Nephron progenitor cell (in vitro differentiated cells): ENCODE data around the gene C16orf96.

Experiments used
- DNase-seq: peaks from one replicate; pipeline ENCODE4 v3.0.0; 2021
- H3K27ac Mint-ChIP-seq: 2 replicates; pipeline ENCODE4 v1.8.0; 2021; ENCODE audit warnings: mild to moderate bottlenecking, moderate library complexity, mixed read lengths
- H3K27me3 Mint-ChIP-seq: 2 replicates; pipeline ENCODE4 v1.8.0; 2021; ENCODE audit warnings: mild to moderate bottlenecking, low read depth, mixed read lengths; ENCODE audit not compliant: poor library complexity
- H3K36me3 Mint-ChIP-seq: 2 replicates; pipeline ENCODE4 v1.8.0; 2021; ENCODE audit warnings: low read depth, mixed read lengths
- H3K4me1 Mint-ChIP-seq: 2 replicates; pipeline ENCODE4 v1.8.0; 2021; ENCODE audit warnings: mixed read lengths
- H3K4me3 Mint-ChIP-seq: 2 replicates; pipeline ENCODE4 v1.8.0; 2021; ENCODE audit warnings: mild to moderate bottlenecking, moderate library complexity, mixed read lengths
- H3K9me3 Mint-ChIP-seq: 2 replicates; pipeline ENCODE4 v1.8.0; 2021; ENCODE audit warnings: mild to moderate bottlenecking, moderate library complexity, mixed read lengths
- TF ChIP-seq, protein P1 (sequence below): fragments of 200-600 bp; sonication (generic); IDR thresholded peaks from 2 replicates; pipeline ENCODE4 v1.5.0; 2021; ENCODE audit warnings: antibody characterized with exemption

Gene C16orf96

DNA sequence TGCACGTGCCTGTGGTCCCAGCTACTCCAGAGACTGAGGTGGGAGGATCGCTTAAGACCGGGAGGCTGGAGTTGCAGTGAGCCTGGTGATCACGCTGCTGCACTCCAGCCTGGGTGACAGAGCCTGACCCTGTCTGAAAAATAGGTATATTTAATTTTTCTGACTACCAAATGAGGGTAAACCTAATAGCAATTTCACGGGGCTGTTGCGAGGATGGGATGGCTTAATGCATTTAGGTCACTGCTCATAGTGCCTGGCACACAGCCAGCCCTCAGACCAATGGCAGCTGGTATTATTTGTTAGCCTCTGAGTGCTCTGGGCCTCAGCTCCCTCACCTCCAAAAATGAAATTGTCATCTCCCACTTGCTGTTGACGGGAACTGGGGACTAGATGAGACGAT lies 11.7 kb upstream of the C16orf96 start:
- Mint-ChIP-seq H3K27me3 (peaks cover 22% of the 10 kb centered on the region), H3K36me3 (peaks cover 16% of the 10 kb centered on the region), H3K4me3 (no peak overlapping the region), H3K9me3 (peaks cover 22% of the 10 kb centered on the region), H3K4me1 (peaks cover 5% of the 10 kb centered on the region), H3K27ac (peak overlapping the region; percentile 24)
- no peak for DNase-seq
- TF ChIP-seq, protein P1, sequence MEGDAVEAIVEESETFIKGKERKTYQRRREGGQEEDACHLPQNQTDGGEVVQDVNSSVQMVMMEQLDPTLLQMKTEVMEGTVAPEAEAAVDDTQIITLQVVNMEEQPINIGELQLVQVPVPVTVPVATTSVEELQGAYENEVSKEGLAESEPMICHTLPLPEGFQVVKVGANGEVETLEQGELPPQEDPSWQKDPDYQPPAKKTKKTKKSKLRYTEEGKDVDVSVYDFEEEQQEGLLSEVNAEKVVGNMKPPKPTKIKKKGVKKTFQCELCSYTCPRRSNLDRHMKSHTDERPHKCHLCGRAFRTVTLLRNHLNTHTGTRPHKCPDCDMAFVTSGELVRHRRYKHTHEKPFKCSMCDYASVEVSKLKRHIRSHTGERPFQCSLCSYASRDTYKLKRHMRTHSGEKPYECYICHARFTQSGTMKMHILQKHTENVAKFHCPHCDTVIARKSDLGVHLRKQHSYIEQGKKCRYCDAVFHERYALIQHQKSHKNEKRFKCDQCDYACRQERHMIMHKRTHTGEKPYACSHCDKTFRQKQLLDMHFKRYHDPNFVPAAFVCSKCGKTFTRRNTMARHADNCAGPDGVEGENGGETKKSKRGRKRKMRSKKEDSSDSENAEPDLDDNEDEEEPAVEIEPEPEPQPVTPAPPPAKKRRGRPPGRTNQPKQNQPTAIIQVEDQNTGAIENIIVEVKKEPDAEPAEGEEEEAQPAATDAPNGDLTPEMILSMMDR: no peak

DNA sequence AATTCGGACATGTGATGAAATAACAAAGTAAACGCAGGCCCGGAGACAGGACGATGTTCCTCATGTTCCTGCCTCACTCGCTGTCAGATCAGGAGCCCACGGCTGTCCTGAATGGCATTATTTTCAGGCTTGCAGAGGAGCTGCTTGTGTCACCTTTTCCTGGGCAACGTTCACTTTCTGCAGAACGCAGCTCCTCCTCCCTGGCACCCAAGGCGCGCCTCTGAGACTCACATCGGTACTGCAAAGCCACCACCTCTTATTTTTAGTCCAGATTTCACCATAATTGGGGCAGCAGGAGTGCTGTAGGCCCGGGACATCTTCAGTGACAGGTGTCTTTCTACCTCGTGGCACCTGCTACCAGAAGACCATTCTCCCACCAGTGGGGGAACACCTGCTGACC lies 8.0 kb upstream of the C16orf96 start:
- Mint-ChIP-seq H3K36me3 (no peaks in the 10 kb centered on the region), H3K27me3 (peaks cover 7% of the 10 kb centered on the region), H3K4me1 (peaks cover 17% of the 10 kb centered on the region), H3K4me3 (no peak overlapping the region), H3K27ac (no peak overlapping the region), H3K9me3 (no peaks in the 10 kb centered on the region)
- no peak for DNase-seq
- TF ChIP-seq, protein P1: no peak

DNA sequence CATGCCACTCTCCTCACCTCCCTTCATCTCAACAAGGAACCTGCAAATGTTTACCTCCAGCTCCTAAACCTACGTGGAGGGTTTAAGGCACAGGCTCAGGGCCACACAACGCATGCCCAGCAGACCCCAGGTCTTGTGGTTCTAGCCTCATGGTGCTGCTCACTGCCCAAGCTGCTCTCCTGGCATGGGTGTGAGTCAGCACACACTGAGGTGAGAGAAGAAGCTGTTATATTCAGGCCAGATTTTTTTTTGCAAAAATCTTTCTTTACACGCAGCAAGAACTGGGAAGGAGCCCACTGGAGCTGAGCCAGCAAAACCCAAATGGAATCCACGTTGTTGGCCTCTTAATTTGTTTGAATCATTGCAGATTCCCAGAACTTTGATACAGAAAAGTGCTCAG lies 5.5 kb upstream of the C16orf96 start:
- no peak overlapping the region for H3K27ac Mint-ChIP-seq
- peaks cover 18% of the 10 kb centered on the region for H3K4me1 Mint-ChIP-seq
- no peak for DNase-seq
- no peaks in the 10 kb centered on the region for H3K36me3 Mint-ChIP-seq
- TF ChIP-seq, protein P1: no peak
- H3K9me3 Mint-ChIP-seq: no peaks in the 10 kb centered on the region
- no peak overlapping the region for H3K4me3 Mint-ChIP-seq
- H3K27me3 Mint-ChIP-seq: peaks cover 16% of the 10 kb centered on the region

DNA sequence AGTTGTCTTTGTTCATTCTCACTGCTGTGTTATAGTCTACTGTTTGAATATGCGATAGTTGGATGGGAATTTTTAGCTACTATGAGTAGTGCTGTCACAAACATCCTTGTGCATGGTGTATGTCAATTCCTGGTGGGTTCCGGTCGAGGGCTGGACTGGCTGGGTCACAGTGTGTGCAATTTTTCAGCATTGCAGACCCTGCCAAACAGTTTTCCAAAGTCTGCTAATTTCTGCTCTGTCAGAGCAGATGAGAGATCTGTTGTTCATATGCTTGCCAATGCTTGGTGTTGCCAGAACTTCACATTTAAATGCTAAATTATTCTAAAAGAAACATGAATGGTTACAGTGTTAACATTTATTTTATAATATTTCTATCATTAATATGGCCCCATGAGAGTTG lies 3.6 kb upstream of the C16orf96 start:
- TF ChIP-seq, protein P1: no peak
- Mint-ChIP-seq H3K4me3 (no peak overlapping the region), H3K36me3 (no peaks in the 10 kb centered on the region), H3K27me3 (peaks cover 15% of the 10 kb centered on the region), H3K27ac (no peak overlapping the region), H3K4me1 (peaks cover 27% of the 10 kb centered on the region), H3K9me3 (no peaks in the 10 kb centered on the region)
- DNase-seq: no peak

DNA sequence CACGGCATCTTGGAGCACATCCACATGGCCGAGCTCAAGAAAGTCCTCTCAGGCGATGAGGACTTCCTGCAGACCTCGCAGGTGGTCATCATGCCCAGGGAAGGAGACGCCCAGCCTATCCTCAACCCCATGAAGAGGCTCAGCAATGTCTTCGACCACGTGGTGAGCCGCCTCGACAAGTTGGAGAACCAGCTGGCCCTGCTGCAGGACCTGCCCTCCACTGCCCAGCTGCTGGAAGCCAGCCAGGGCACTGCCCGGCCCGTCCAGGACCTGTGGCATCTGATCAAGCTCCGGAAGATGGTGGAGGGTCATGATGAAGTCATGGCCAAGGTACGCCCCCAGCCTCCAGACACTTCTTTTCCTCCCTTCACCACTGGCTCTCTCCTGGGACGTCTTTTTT lies 440 bp downstream of the C16orf96 start:
- Mint-ChIP-seq H3K9me3 (no peaks in the 10 kb centered on the region), H3K4me3 (no peak overlapping the region), H3K4me1 (peaks cover 29% of the 10 kb centered on the region), H3K27ac (no peak overlapping the region), H3K27me3 (peaks cover 15% of the 10 kb centered on the region), H3K36me3 (no peaks in the 10 kb centered on the region)
- no peak for DNase-seq
- TF ChIP-seq, protein P1: no peak

DNA sequence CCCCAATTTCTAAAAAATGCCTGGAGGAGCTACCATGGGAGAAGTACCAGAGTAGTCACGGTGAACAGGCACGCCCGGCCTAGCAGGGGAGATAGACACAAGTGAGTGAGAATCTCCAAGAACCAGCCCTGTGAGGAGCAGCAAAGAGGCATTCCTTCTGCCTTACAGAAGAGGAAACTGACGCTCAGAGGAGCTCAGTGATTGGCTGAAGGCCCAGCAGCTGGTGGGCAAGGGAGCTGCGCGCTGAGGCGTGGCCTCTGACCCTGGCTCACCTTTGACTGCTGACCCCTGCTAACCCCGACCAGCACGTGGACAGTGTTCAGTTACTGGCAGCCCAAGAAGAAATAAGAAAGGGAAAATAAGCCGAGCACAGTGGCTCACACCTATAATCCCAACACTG lies 1.8 kb downstream of the C16orf96 start:
- peaks cover 21% of the 10 kb centered on the region for H3K27me3 Mint-ChIP-seq
- no peak overlapping the region for H3K27ac Mint-ChIP-seq
- peak; percentile 57 for DNase-seq
- H3K9me3 Mint-ChIP-seq: no peaks in the 10 kb centered on the region
- no peak overlapping the region for H3K4me3 Mint-ChIP-seq
- TF ChIP-seq, protein P1: no peak
- H3K36me3 Mint-ChIP-seq: no peaks in the 10 kb centered on the region
- peaks cover 25% of the 10 kb centered on the region for H3K4me1 Mint-ChIP-seq
